Endodermal cell (in vitro differentiated cells): ENCODE results near the gene PPIP5K2. TPM values are rescaled to one million over a fixed set of nuclear protein-coding genes. Genes with fewer than 3 reads are reported as not detected.

Experiments used
- DNase-seq: peaks from one replicate; pipeline ENCODE4 v3.0.0-alpha.2; 2017
- H3K27ac ChIP-seq: 2 replicates; pipeline ENCODE4 v1.5.1; 2013; ENCODE audit warnings: mild to moderate bottlenecking, low read depth, low read length, moderate library complexity
- H3K27me3 ChIP-seq: 2 replicates; pipeline ENCODE4 v1.6.1; 2013; ENCODE audit warnings: mild to moderate bottlenecking, low read length, moderate library complexity; ENCODE audit not compliant: insufficient read depth, control insufficient read depth, poor library complexity, severe bottlenecking
- H3K36me3 ChIP-seq: 2 replicates; pipeline ENCODE4 v1.7.0; 2013; ENCODE audit warnings: mild to moderate bottlenecking, low read length, moderate library complexity; ENCODE audit not compliant: control insufficient read depth, insufficient read depth
- H3K4me1 ChIP-seq: one replicate; pipeline ENCODE4 v1.7.0; 2013; ENCODE audit warnings: low read length; ENCODE audit not compliant: control insufficient read depth, insufficient read depth
- H3K4me3 ChIP-seq: 2 replicates; pipeline ENCODE4 v1.5.1; 2013; ENCODE audit warnings: mild to moderate bottlenecking, low read length, moderate library complexity
- H3K9ac ChIP-seq: 2 replicates; pipeline ENCODE4 v1.6.1; 2013; ENCODE audit warnings: mild to moderate bottlenecking, low read length, moderate library complexity; ENCODE audit not compliant: poor library complexity, severe bottlenecking; ENCODE audit errors: extremely low read depth
- H3K9me3 ChIP-seq: 2 replicates; pipeline ENCODE4 v1.6.1; 2013; ENCODE audit warnings: mild to moderate bottlenecking, low read length, moderate library complexity; ENCODE audit not compliant: control insufficient read depth
- H3K27ac Mint-ChIP-seq: 2 replicates; pipeline ENCODE4 v1.8.0; 2020; ENCODE audit warnings: mixed read lengths
- H3K27me3 Mint-ChIP-seq: 2 replicates; pipeline ENCODE4 v1.8.0; 2021; ENCODE audit warnings: mild to moderate bottlenecking, mixed read lengths; ENCODE audit not compliant: insufficient read depth
- H3K36me3 Mint-ChIP-seq: 2 replicates; pipeline ENCODE4 v1.8.0; 2020; ENCODE audit warnings: low read depth, mixed read lengths
- H3K4me1 Mint-ChIP-seq: 2 replicates; pipeline ENCODE4 v1.8.0; 2020; ENCODE audit warnings: mixed read lengths
- H3K4me3 Mint-ChIP-seq: 2 replicates; pipeline ENCODE4 v1.8.0; 2020; ENCODE audit warnings: mild to moderate bottlenecking, moderate library complexity, mixed read lengths
- H3K9me3 Mint-ChIP-seq: 2 replicates; pipeline ENCODE4 v1.8.0; 2020; ENCODE audit warnings: mild to moderate bottlenecking, mixed read lengths
- WGBS, 2 experiments: methylation state at CpG; one replicate each; pipeline versions ENCODE4 v1.1.5 to v1.1.7; 2013; ENCODE audit warnings: missing lambda C conversion rate in 2 of 2, mixed read lengths in 1 of 2; ENCODE audit not compliant: insufficient coverage in 1 of 2, insufficient read length in 1 of 2; 5-methylcytosine and 5-hydroxymethylcytosine counted together
- total RNA-seq, 2 donors: library from RNA; stranded (reverse); fragmentation: NEBNext Ultra II Directional in 1 of 2; extraction: Animal tissue kit (Norgen Biotek cat#: 25700) in 1 of 2; gene quantifications; 2 replicates in 1 of 2; 3 replicates in 1 of 2; pipeline ENCODE4 v1.2.1, GENCODE V29; 2021
- TF ChIP-seq, protein P1 (sequence below): fragments of 200-600 bp; sonication (generic); conservative IDR thresholded peaks from 2 replicates; pipeline ENCODE4 v1.5.0; 2021; ENCODE audit warnings: antibody characterized with exemption, mild to moderate bottlenecking

Gene PPIP5K2
- total RNA-seq, 2 donors from 2014 or later, result 67.1 to 68.0 TPM

DNA sequence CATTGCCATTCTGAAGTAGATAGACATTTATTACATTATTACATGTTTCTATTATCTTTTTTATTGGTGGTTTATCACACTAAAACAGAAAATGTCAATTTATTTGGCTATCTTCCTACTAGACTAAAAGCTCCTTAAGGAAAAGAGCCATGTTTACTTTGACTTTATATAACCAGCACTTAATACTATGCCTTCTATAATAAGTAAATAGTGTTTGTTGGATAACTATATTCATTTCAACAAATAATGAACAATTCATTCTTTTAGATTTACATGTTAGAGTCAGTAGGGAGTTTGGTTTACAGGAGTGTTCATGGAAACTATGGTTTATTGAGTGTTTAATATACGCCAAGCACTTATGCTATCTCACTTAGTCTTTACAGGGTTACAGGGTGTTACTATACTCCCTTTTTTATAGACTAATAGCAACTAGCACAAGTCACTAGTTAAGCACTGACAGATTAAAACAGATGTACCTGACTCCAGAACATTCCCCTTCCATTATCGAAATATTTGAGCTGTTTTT is 7.3 kb downstream of the PPIP5K2 start:
- H3K36me3 Mint-ChIP-seq, result peaks cover 8% of the 10 kb centered on the region
- Histone ChIP-seq H3K4me3 (no peak overlapping the region), H3K27me3 (no peaks in the 10 kb centered on the region), H3K4me1 (no peaks in the 10 kb centered on the region), H3K36me3 (peaks cover 17% of the 10 kb centered on the region), H3K9me3 (no peaks in the 10 kb centered on the region), H3K27ac (no peak overlapping the region), H3K9ac (no peak overlapping the region)
- H3K27ac Mint-ChIP-seq, result no peak overlapping the region
- DNase-seq, result no peak
- no peak overlapping the region for H3K4me3 Mint-ChIP-seq
- peaks cover 4% of the 10 kb centered on the region for H3K4me1 Mint-ChIP-seq
- H3K27me3 Mint-ChIP-seq, result no peaks in the 10 kb centered on the region
- H3K9me3 Mint-ChIP-seq, result no peaks in the 10 kb centered on the region
- TF ChIP-seq, protein P1, sequence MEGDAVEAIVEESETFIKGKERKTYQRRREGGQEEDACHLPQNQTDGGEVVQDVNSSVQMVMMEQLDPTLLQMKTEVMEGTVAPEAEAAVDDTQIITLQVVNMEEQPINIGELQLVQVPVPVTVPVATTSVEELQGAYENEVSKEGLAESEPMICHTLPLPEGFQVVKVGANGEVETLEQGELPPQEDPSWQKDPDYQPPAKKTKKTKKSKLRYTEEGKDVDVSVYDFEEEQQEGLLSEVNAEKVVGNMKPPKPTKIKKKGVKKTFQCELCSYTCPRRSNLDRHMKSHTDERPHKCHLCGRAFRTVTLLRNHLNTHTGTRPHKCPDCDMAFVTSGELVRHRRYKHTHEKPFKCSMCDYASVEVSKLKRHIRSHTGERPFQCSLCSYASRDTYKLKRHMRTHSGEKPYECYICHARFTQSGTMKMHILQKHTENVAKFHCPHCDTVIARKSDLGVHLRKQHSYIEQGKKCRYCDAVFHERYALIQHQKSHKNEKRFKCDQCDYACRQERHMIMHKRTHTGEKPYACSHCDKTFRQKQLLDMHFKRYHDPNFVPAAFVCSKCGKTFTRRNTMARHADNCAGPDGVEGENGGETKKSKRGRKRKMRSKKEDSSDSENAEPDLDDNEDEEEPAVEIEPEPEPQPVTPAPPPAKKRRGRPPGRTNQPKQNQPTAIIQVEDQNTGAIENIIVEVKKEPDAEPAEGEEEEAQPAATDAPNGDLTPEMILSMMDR, result no peak
- 100% methylated on average over 1 of the region's 2 CpGs; no CpG with 5 or more reads in 1 of the 2 experiments for WGBS, 2 experiments

DNA sequence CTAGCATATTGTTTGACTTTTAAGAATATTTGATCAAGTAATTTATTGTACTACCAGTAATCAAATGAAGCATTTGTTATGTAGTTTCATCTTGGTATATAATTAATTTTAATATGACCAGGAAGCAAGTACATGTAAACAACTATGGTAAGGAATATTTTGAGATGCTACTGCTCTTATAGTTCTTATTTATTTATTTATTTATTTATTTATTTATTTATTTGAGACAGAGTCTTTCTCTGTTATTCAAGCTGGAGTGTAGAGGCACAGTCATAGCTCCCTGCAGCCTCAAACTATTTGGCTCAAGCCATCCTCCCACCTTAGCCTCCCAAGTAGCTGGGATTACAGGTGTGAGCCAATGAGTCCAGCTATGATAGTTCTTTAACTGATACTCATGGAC is 8.1 kb downstream of the PPIP5K2 start:
- Histone ChIP-seq H3K27ac (no peak overlapping the region), H3K4me3 (no peak overlapping the region), H3K36me3 (peaks cover 16% of the 10 kb centered on the region), H3K9me3 (no peaks in the 10 kb centered on the region), H3K9ac (no peak overlapping the region), H3K27me3 (no peaks in the 10 kb centered on the region), H3K4me1 (no peaks in the 10 kb centered on the region)
- peaks cover 3% of the 10 kb centered on the region for H3K36me3 Mint-ChIP-seq
- no peaks in the 10 kb centered on the region for H3K27me3 Mint-ChIP-seq
- H3K9me3 Mint-ChIP-seq, result no peaks in the 10 kb centered on the region
- H3K4me3 Mint-ChIP-seq, result no peak overlapping the region
- no peaks in the 10 kb centered on the region for H3K4me1 Mint-ChIP-seq
- DNase-seq, result no peak
- no peak overlapping the region for H3K27ac Mint-ChIP-seq
- TF ChIP-seq, protein P1, result no peak

DNA sequence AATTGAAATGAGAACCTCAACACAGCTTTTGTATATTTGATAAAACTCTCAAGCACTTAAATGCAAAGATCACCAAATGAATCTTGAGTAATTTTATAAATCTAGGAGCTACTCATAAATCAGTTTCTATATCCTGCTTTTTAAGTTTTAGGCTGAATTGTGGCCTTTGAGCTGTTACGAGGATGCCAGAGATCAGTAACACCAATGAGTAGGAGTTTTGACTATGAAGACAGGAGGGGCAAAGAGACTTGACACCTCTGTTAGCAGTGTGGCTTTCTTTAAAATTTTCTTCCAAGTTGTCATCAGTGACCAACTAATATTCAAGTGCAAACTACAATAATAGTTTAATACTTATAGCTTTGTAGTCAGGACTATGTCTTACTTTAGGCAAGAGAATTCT is 12.6 kb downstream of the PPIP5K2 start:
- no peak overlapping the region for H3K27ac Mint-ChIP-seq
- peaks cover 11% of the 10 kb centered on the region for H3K36me3 Mint-ChIP-seq
- no peak overlapping the region for H3K4me3 Mint-ChIP-seq

More for the DNA sequence above, 12.6 kb downstream of the PPIP5K2 start:
- WGBS, 2 experiments, result 94% methylated on average over 1 of the region's 1 CpG; no CpG with 5 or more reads in 1 of the 2 experiments
- H3K9ac ChIP-seq, result no peak overlapping the region
- H3K27me3 Mint-ChIP-seq, result no peaks in the 10 kb centered on the region
- no peaks in the 10 kb centered on the region for H3K4me1 Mint-ChIP-seq
- TF ChIP-seq, protein P1, result no peak
- no peaks in the 10 kb centered on the region for H3K4me1 ChIP-seq
- no peaks in the 10 kb centered on the region for H3K27me3 ChIP-seq
- H3K27ac ChIP-seq, result no peak overlapping the region
- H3K9me3 ChIP-seq, result peaks cover 4% of the 10 kb centered on the region
- H3K4me3 ChIP-seq, result no peak overlapping the region
- peaks cover 25% of the 10 kb centered on the region for H3K36me3 ChIP-seq
- H3K9me3 Mint-ChIP-seq, result peaks cover 4% of the 10 kb centered on the region
- DNase-seq, result no peak
